PFSK-1 (cell line): ENCODE measurements around the gene RNF19B.

ENCODE experiments used
- FOXP2 ChIP-seq: optimal IDR thresholded peaks from 2 replicates; pipeline ENCODE3; 2011; ENCODE audit warnings: borderline replicate concordance, control low read depth, inconsistent platforms; ENCODE audit not compliant: insufficient read depth; ENCODE audit errors: extremely low read length, extremely low read depth
- POLR2AphosphoS5 ChIP-seq: IDR thresholded peaks from 2 replicates; pipeline ENCODE4 v1.6.1; 2012; ENCODE audit warnings: low read depth, mild to moderate bottlenecking, control low read depth, low read length, moderate library complexity
- SIN3A ChIP-seq: IDR thresholded peaks from 2 replicates; pipeline ENCODE4 v1.6.1; 2012; ENCODE audit warnings: mild to moderate bottlenecking, low read length, moderate library complexity, borderline replicate concordance; ENCODE audit not compliant: insufficient read depth
- TAF1 ChIP-seq: IDR thresholded peaks from 2 replicates; pipeline ENCODE4 v1.6.1; 2012; ENCODE audit warnings: low read length, control low read depth, borderline replicate concordance; ENCODE audit not compliant: insufficient read depth
- TF ChIP-seq, protein P1 (sequence below), 2 experiments: IDR thresholded peaks; 2 replicates each; pipeline versions ENCODE4 v1.6.1 to v1.8.0; 2011 to 2012; ENCODE audit warnings: low read depth in 2 of 2, low read length in 2 of 2, control low read depth in 1 of 2, inconsistent platforms in 1 of 2, mild to moderate bottlenecking in 1 of 2, moderate library complexity in 1 of 2; ENCODE audit not compliant: insufficient read depth in 1 of 2

The RNF19B gene

DNA sequence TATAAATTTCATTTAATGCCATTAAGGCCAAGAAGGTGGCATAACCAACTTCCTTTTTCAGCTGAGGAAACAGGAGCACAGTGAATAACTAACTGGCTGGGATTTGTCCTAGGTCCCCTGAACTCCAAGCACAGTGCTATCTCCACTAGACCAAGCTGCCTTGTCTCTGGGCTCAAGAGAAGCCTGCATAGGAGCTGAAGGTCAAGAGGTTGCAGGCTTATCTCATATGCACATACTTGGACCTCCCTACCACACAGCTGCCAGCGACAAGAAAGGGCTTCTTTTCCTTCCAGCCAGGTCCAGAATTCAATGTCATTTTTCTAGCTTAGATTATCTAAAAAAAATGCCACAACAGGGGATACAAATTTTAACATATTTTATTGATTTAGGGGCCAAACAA, 45.0 kb upstream of the RNF19B start:
- TF ChIP-seq SIN3A (no peak), FOXP2 (no peak), POLR2AphosphoS5 (no peak), TAF1 (no peak)
- TF ChIP-seq, protein P1, sequence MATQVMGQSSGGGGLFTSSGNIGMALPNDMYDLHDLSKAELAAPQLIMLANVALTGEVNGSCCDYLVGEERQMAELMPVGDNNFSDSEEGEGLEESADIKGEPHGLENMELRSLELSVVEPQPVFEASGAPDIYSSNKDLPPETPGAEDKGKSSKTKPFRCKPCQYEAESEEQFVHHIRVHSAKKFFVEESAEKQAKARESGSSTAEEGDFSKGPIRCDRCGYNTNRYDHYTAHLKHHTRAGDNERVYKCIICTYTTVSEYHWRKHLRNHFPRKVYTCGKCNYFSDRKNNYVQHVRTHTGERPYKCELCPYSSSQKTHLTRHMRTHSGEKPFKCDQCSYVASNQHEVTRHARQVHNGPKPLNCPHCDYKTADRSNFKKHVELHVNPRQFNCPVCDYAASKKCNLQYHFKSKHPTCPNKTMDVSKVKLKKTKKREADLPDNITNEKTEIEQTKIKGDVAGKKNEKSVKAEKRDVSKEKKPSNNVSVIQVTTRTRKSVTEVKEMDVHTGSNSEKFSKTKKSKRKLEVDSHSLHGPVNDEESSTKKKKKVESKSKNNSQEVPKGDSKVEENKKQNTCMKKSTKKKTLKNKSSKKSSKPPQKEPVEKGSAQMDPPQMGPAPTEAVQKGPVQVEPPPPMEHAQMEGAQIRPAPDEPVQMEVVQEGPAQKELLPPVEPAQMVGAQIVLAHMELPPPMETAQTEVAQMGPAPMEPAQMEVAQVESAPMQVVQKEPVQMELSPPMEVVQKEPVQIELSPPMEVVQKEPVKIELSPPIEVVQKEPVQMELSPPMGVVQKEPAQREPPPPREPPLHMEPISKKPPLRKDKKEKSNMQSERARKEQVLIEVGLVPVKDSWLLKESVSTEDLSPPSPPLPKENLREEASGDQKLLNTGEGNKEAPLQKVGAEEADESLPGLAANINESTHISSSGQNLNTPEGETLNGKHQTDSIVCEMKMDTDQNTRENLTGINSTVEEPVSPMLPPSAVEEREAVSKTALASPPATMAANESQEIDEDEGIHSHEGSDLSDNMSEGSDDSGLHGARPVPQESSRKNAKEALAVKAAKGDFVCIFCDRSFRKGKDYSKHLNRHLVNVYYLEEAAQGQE (IDR thresholded peaks at IDR 0.05; ENCODE audit: insufficient read depth in 1 of 2, low read depth in 2 of 2, low read length in 2 of 2): no peak

DNA sequence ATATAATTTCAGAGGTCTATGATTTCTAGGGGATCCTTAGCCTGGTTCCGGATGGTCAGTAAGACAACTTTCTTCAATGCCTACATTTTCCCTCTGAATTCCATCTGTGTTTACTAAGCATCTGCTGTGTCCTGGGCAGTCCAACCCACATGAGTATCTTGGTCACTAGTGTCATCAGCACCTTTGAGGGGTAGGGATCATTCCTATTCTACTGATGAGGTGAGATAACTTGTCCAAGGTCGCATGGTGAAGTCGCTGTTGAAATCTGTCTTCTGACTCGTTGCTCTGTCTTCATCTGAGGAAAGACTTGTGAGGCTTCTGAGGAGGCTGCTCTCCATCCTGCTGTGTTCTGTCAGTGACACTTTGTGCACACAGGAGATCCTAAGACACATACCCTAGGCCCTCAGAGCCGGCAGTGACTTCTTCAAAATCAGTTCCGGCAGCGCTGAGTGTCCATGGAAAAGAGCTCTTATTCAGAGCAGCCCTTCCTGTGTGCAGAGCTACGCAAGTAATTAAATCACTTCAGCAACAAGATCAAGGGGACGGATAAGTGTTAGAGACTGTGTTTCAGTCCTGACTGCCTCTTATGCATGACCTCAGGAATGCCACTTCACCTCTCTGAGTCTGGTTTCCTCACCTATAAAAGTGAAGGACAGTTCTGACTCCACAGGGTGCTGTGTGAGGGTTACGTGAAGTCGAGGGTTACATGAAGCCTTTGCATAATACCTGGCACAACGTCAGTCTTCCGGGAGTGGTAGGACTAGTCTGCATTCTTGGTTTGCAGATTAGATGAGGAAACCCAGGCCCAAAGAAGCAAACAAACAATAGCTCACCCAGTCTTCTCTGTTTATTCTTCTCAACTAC, 43.7 kb upstream of the RNF19B start:
- TF ChIP-seq, protein P1 (IDR thresholded peaks at IDR 0.05; ENCODE audit: insufficient read depth in 1 of 2, low read depth in 2 of 2, low read length in 2 of 2): no peak
- no peak for TF ChIP-seq TAF1
- no peak for TF ChIP-seq FOXP2
- TF ChIP-seq SIN3A: no peak
- no peak; the same call in 1 of the 2 replicates for TF ChIP-seq POLR2AphosphoS5

DNA sequence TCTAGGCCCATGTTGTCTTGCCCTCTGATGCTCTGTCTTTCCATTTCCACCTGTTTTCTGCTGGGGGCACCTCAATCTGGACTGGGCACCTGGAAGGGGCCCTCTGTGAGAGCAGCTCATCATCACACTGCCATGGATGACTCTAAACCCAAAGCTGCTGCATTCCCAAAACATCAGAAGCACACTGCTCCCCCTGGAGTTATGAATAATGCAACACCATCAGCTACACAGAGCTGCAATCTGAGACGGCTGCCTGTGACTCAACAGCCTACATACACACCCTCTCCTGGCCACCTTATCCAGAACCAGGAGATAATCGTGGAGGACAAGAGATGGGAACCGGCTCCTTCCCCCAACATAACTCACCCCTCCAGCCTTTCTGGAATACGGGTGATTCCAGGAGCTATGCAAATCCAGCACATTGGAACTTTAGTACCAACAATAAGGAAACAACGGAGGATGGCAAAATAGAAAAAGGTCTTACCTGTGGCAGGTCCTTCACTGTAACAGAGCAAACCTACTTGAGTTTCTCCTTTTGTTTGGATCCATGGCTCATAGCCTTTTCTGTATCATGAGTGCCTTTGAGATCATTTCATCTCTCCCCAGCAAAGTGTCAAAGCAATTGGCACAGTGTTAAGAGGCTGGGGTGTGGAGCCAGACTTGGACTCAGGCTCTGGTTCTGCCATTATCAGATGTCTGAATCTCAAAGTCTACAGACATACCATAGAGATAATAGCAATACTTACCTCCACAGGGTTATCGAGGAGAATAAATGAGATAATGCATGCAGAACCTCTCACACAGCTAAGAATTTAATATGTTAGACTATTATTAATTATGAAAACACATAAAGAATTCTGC, 42.8 kb upstream of the RNF19B start:
- TF ChIP-seq, protein P1 (IDR thresholded peaks at IDR 0.05; ENCODE audit: insufficient read depth in 1 of 2, low read depth in 2 of 2, low read length in 2 of 2): 0 out of 4 replicates have a peak, but pooled peaks of 1 of the 2 experiments have one; percentile 30
- no peak for TF ChIP-seq TAF1

DNA sequence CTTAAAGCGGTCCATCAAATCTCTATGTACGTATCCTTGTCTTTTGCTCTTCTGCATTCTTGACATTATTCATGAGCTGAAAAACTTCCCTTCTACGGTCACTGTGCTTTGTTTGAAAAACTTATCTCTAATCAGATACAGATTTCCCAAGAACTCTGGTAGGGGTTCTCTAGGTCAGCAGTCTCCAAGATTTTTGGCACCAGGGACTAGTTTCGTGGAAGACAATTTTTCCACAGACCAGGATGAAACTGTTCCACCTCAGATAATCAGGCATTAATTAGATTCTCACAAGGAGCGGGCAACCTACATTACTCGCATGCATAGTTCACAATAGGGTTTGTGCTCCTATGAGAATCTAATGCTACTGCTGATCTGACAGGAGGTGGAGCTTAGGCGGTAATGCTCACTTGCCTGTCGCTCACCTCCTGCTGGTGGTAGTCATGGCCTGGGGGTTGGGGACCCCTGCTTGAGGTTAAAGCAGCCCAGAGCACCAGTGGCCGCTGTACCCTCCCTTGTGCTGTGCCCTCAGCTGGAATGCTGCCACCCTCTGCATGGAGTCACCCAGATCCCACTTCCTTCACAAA, 41.3 kb upstream of the RNF19B start:
- TF ChIP-seq FOXP2: no peak
- TF ChIP-seq TAF1: no peak
- TF ChIP-seq SIN3A: no peak
- TF ChIP-seq POLR2AphosphoS5: no peak
- TF ChIP-seq, protein P1 (IDR thresholded peaks at IDR 0.05; ENCODE audit: insufficient read depth in 1 of 2, low read depth in 2 of 2, low read length in 2 of 2): no peak
